GM15510 (cell line): ENCODE data around the gene ZNF512.
A peak's percentile ranks its signal among the peaks of the same experiment; 100 is the strongest.

Experiments
- POLR2A ChIP-seq: IDR thresholded peaks from 3 replicates; pipeline ENCODE4 v1.6.1; 2011; ENCODE audit warnings: borderline replicate concordance; ENCODE audit not compliant: insufficient read length; ENCODE audit errors: extremely low read depth

ZNF512 gene

GRCh38 chr2:27663285-27664153 is 80.7 kb downstream of the ZNF512 start, which contains the start of the genes SLC4A1AP and SUPT7L:
TSS of gene SLC4A1AP (plus strand) at chr2:27663889. CDS start at chr2:27663915, 26 bp downstream.
TSS of gene SUPT7L (minus strand) at chr2:27663614. CDS start at chr2:27662192, 1,422 bp downstream.
- TF ChIP-seq POLR2A, result peak; percentile 65

GRCh38 chr2:27664154-27664574 is 81.3 kb downstream of the ZNF512 start:
- no peak for TF ChIP-seq POLR2A

GRCh38 chr2:27664622-27665363 is 82.0 kb downstream of the ZNF512 start:
- TF ChIP-seq POLR2A, result no peak

GRCh38 chr2:27667446-27667845 is 84.6 kb downstream of the ZNF512 start:
- TF ChIP-seq POLR2A, result no peak

GRCh38 chr2:27671235-27671634 is 88.4 kb downstream of the ZNF512 start:
- TF ChIP-seq POLR2A, result no peak
